Measurements from ENCODE around the gene CES2. TPM values are rescaled to one million over a fixed set of nuclear protein-coding genes. Genes with fewer than 3 reads are reported as not detected.

Gene CES2
- polyA plus RNA-seq, 1 experiment = 33.3 TPM

DNA sequence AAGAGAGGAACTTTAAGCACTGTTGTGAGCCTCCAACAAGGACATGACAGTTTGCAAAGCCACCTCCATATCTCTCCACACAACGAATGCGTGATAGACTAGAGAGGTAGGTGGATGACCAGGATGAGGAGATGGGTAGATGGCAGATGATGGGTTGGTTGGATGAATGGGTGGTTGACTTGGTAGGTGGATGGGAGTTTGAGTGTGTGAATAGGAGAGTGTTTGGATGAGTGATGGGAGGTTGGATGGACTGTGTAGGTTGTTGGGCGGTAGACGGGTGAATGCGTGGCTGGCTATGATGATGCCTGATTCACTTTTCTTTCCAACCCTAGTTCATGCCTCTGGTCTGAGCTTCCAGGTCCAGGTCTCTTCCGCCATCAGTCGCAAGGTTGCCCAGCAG, 20.8 kb upstream of the CES2 start:
- Histone ChIP-seq H3K36me3 (ENCODE audit: control insufficient read depth, insufficient read depth, low read length) (no peaks in the 10 kb centered on the region), H3K4me3 (ENCODE audit: low read depth, low read length) (no peak overlapping the region), H3K27me3 (ENCODE audit: control insufficient read depth, insufficient read depth, low read length) (peaks cover 9% of the 10 kb centered on the region)
- ChIA-PET POLR2A (no interaction called here), CTCF (no interaction called here)
- TF ChIP-seq, protein P1, sequence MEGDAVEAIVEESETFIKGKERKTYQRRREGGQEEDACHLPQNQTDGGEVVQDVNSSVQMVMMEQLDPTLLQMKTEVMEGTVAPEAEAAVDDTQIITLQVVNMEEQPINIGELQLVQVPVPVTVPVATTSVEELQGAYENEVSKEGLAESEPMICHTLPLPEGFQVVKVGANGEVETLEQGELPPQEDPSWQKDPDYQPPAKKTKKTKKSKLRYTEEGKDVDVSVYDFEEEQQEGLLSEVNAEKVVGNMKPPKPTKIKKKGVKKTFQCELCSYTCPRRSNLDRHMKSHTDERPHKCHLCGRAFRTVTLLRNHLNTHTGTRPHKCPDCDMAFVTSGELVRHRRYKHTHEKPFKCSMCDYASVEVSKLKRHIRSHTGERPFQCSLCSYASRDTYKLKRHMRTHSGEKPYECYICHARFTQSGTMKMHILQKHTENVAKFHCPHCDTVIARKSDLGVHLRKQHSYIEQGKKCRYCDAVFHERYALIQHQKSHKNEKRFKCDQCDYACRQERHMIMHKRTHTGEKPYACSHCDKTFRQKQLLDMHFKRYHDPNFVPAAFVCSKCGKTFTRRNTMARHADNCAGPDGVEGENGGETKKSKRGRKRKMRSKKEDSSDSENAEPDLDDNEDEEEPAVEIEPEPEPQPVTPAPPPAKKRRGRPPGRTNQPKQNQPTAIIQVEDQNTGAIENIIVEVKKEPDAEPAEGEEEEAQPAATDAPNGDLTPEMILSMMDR (IDR thresholded peaks at IDR 0.05; ENCODE audit: insufficient read depth, low read depth, low read length) = no peak
- no peak for DNase-seq (ENCODE audit: low read depth)

DNA sequence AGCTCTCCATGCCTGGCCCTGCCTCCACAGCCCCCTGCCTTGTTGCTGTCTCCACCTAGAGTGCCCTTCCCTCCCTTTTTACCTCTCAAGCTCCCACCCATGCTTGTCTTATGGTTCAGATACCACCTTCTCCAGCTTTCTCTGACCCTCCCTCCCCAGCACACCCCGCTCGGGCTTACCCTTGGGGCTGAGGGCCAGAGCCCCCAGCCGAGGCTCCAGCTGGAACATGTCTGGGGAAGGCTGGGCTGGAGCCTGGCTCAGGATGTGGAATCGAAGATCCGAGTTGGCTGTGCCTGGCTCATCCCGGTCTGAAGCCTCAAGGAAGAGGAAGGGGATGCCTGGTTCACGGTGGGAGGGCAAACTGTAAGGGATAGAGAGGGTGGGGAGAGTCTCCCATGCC, 20.3 kb upstream of the CES2 start:
- CTCF ChIA-PET = no interaction called here

DNA sequence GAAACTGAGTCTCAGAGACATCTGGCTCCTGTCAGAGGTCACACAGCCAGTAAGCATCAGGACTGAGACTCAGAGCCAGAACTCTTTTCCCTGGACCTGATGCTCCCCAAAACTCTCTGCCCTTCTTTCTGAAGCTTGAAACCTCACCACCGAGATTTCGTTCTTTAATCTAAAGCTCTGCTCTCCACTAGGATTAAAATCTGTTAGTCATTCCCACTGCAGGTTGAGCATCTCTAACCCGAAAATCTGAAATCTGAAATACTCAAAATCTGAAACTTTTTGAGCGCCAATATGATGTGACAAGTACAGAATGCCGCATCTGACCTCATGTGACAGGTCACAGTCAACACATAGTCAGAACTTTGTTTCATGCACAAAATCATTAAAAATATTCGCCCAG, 18.8 kb upstream of the CES2 start:
- POLR2A ChIA-PET = no interaction called here
- CTCF ChIA-PET = interaction anchor here (0.8 to 1.1 kb wide), 3 partner anchors 12 to 21 kb away, joined by 3 to 4 read pairs (median 3); no protein-coding TSS in a partner anchor
- DNase-seq (ENCODE audit: low read depth) = no peak
- no peaks in the 10 kb centered on the region for H3K36me3 ChIP-seq (ENCODE audit: control insufficient read depth, insufficient read depth, low read length)
- TF ChIP-seq, protein P1 (IDR thresholded peaks at IDR 0.05; ENCODE audit: insufficient read depth, low read depth, low read length) = no peak
- no peak overlapping the region for H3K4me3 ChIP-seq (ENCODE audit: low read depth, low read length)
- H3K27me3 ChIP-seq (ENCODE audit: control insufficient read depth, insufficient read depth, low read length) = peaks cover 19% of the 10 kb centered on the region

More for the DNA sequence above, 20.3 kb upstream of the CES2 start:
- TF ChIP-seq, protein P1 (IDR thresholded peaks at IDR 0.05; ENCODE audit: insufficient read depth, low read depth, low read length) = no peak
- Histone ChIP-seq H3K27me3 (ENCODE audit: control insufficient read depth, insufficient read depth, low read length) (peaks cover 13% of the 10 kb centered on the region), H3K4me3 (ENCODE audit: low read depth, low read length) (no peak overlapping the region), H3K36me3 (ENCODE audit: control insufficient read depth, insufficient read depth, low read length) (no peaks in the 10 kb centered on the region)
- POLR2A ChIA-PET = no interaction called here
- DNase-seq (ENCODE audit: low read depth) = no peak

DNA sequence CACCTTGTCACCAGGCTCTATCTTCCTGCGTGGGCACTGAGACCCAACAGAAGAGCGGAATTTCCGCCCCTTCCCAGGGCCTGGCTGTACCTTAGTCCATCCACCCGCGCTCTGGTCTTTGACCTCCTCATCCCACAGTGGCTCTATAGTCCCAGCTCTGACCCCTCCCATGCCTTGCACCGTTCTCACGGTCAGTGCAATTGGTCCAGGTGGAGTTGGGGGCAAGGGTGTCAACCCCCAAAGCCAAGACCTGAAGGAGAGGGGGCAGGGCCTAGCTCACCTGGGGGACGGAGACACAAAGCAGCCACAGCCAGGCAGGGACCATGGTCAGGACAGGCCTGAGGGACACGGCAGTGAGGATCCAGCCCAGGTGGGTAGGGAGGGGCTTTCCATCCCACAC, 17.6 kb upstream of the CES2 start:
- ChIA-PET CTCF (interaction anchor here (0.7 to 4.5 kb wide), 3 partner anchors 8 to 22 kb away, joined by 3 to 30 read pairs (median 20); no protein-coding TSS in a partner anchor), POLR2A (no interaction called here)

DNA sequence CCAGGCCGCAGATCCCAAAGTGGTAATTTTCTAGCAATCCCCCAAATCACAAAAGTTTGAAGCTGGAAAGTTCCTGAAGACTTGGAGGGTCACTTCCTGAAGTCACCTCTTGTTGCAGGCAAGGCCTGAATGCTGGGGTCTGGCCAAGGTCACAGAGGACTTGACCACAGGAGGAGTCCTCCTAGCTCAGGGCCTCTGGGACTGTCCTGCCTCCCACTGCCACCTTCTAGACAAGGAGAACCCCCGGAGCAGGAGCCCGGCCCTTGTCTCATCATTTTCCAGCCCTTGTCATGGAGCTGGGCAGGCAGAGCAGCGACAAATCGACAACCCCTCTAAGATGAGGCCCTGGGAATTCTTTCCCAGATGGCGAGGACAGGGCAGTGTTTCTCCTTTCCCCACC, 17.0 kb upstream of the CES2 start:
- TF ChIP-seq, protein P1 (IDR thresholded peaks at IDR 0.05; ENCODE audit: insufficient read depth, low read depth, low read length) = no peak
- no peaks in the 10 kb centered on the region for H3K36me3 ChIP-seq (ENCODE audit: control insufficient read depth, insufficient read depth, low read length)
- ChIA-PET POLR2A (no interaction called here), CTCF (interaction anchor here (0.7 to 4.5 kb wide), 4 partner anchors 9 to 32 kb away, joined by 3 to 30 read pairs (median 12); no protein-coding TSS in a partner anchor)
- no peak overlapping the region for H3K4me3 ChIP-seq (ENCODE audit: low read depth, low read length)
- no peak for DNase-seq (ENCODE audit: low read depth)
- peaks cover 19% of the 10 kb centered on the region for H3K27me3 ChIP-seq (ENCODE audit: control insufficient read depth, insufficient read depth, low read length)

More for the DNA sequence above, 17.6 kb upstream of the CES2 start:
- TF ChIP-seq, protein P1 (IDR thresholded peaks at IDR 0.05; ENCODE audit: insufficient read depth, low read depth, low read length) = no peak
- no peak for DNase-seq (ENCODE audit: low read depth)
- peaks cover 19% of the 10 kb centered on the region for H3K27me3 ChIP-seq (ENCODE audit: control insufficient read depth, insufficient read depth, low read length)
- H3K36me3 ChIP-seq (ENCODE audit: control insufficient read depth, insufficient read depth, low read length) = no peaks in the 10 kb centered on the region
- no peak overlapping the region for H3K4me3 ChIP-seq (ENCODE audit: low read depth, low read length)
